Amniotic stem cell (primary cell): ENCODE measurements around the gene SHISA9.
"Not testable (repeated sequence)": the region's sequence is repeated elsewhere in the genome, so short reads cannot be mapped to it uniquely, and the experiment has no call there.

Experiments used
- DNase-seq: peaks from one replicate; lab custom pipeline; 2025; lab: John Stamatoyannopoulos, UW

The SHISA9 gene

DNA sequence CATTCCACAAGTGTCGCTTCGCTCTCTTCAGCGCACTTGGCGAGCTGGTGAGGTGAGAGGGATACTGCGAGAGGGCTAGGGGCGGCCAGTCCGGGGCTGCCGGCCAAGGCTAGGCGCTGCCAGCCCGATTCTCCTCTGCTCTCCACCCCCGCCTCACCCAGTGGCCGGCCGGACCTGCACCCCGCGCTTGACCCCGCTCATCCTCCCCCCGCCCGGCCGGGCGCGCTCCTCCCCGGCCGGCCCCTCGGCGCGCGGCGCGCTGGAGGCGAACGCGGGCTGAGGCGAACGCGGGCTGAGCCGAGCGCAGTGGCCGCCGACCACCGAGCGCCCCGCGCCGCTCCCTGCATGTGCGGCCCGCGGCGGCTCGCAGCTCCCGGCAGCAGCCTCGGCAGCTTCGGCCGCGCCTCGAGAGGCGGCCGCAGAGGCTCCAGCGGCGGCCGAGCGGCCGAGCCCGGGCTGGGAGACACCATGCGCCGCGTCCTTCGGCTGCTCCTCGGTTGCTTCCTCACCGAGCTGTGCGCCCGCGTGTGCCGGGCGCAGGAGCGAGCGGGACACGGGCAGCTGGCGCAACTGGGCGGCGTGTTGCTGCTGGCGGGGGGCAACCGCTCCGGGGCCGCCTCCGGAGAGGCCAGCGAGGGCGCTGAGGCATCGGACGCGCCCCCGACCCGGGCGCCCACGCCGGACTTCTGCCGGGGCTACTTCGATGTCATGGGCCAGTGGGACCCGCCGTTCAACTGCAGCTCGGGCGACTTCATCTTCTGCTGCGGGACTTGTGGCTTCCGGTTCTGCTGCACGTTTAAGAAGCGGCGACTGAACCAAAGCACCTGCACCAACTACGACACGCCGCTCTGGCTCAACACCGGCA is at the start of gene SHISA9:
Gene SHISA9, plus strand, starts transcription at position 2 of the 865 bp plus-strand sequence.
- DNase-seq: no peak

DNA sequence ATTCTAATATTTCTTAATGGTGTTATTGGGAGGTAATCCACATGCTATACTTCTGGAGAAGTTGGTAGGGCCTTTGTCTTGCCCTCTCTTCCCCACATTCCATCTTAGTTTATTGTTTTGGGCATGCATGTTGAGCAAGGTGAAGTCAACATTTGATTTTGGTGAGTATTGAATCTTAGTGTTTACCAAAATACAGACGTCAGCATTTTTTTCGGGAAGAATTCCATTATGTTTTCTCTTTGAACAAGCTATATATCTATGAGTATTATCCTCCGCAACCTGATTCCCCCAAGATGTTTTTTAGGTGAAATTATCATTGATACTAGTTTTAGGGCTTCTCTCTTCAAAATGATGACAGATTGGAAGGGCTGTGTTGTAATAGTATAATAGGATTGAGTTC is 47.4 kb upstream of the SHISA9 start:
- DNase-seq: no peak

DNA sequence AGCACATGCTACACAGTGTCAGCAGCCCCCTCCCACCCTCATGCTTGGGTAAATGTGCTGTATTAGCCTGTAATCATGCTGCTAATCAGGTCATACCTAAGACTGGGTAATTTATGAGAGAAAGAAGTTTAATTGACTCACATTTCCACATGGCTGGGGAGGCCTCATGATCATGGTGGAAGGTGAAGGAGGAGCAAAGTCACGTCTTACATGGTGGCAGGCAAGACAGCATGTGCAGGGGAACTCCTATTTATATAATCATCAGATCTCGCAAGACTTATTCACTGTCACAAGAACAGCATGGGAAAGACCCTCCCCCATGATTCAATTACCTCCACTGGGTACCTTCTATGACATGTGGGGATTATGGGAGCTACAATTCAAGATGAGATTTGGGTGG is 44.0 kb upstream of the SHISA9 start:
- not testable (repeated sequence) for DNase-seq

DNA sequence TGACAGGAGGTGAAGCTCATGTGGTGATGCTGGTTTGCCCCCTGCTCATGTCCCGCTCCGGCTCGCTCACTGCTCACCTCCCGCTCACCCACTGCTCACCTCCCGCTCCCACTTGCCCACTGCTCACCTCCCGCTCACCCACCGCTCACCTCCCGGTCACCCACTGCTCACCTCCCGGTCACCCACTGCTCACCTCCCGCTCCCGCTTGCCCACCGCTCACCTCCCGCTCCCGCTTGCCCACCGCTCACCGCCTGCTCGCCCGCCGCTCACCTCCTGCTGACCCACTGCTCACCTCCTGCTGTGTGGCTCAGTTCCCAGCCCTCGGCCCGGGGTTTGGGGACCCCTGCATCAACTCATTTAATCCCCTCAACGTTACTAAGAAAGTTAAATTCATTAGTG is 39.1 kb upstream of the SHISA9 start:
- no peak for DNase-seq

DNA sequence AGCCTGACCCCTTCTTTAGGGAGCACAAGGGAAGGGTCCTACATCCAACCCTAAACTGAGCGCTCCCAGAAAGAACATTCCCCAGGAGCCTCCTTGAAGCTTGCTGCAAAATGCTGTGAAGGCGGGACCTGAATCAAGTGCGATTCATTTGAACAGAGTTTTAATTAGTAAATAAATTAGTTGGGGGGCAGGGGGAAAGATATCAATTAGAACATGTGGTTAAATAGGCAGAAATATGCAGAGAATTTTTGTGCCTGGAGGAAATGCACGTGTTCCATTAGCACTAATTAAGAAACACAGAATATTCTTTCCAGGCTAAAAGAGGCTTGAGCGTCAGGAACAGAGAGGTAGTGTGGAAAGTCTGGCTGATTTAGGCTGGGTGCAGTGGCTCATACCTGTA is 38.5 kb upstream of the SHISA9 start:
- no peak for DNase-seq

DNA sequence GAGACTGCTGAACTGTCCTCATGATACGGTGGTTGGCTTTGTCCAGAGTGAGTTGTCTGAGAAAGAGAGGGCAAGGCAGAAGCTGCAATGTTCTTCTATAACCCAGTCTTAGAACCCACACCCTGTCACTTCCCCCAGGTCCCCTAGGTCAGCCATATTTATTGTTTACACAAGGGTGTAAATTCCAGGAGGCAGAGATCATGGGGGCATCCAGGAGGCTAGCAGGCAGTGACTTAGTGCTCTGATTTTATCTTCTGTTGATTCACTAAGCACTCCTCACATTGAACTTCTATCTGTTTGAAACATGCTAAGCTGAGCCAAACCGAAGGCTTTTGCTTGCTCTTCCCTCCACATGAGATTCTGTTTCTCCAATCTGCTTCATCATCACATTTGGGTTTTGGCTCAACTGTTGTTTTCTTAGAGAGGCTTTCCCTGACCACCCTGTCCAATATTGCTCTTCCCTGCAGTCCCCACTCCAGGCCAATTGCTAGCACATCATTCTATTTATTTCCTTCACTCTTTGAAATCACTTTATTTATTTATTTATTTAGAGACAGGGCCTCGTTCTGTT is 34.3 kb upstream of the SHISA9 start:
- DNase-seq: no peak

DNA sequence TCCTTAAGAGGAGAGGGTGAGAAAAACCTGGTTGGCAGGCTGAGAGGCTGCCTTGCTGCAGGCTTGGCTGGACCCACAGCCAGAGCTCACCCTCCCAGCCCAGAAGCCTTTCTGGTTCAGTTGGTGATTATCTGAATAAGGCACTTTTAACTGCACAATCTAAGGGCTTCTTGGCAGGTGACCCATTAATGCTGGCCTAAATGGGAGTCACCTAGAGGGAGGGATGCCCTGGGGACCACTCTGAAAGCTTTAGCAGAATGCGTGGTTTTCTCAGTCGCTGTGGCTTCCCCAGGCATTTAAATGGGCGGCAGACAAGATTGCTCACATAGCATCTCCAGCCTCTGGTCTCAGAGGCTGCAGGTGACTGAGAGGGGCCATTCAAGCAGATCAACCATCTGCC is 33.2 kb upstream of the SHISA9 start:
- no peak for DNase-seq

DNA sequence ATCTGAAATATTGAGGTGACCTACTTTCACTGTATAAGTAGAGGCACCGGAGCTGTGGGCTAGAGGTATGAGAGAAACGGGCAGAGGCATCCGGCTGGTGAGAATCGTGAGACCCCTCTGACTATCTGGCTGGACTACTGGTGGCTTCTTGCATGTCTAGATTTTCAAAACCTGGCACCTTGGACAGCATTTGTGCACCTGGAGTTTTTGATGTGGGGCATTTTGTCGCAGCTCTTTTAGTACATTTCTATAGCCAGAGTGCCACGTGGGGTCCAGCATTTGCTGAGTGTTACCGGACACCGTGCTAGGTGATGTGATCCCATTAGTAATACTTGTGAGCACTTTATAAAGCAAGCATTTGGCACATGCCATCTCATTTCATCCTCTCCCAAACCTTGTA is 32.6 kb upstream of the SHISA9 start:
- no peak for DNase-seq

DNA sequence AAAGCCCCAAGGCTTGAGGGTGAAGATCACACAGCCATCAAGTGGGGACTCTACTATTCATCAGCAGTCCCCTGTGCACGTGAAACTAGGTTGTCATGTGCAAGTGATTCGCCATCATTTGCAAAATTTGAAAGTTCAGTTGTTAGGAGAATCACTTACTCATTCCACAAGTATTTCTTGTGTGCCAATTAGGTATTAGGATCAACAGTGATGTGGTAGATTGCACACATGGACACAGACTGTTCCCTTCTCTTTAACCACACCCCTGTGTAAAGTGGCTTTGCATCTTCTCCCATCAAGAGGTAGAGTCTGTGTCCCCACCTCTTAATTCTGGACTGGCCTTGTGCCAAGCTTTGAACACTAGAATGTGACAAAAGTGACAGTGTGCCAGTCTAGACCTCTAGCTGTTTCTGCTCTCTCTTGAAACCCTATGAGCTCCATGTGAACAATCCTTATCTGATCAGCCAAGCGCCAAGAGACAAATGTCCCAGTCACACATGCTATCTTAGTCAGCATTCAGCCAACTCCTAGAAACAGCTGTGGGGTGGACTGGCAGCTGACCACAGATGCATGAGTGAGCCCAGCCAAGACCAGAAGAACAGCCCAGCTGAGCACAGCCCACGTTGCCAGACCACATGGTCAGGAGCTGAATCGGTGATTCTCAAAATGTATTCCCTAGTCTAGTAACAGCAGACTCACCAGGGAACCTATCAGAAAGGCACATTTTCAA is 31.5 kb upstream of the SHISA9 start:
- no peak for DNase-seq

DNA sequence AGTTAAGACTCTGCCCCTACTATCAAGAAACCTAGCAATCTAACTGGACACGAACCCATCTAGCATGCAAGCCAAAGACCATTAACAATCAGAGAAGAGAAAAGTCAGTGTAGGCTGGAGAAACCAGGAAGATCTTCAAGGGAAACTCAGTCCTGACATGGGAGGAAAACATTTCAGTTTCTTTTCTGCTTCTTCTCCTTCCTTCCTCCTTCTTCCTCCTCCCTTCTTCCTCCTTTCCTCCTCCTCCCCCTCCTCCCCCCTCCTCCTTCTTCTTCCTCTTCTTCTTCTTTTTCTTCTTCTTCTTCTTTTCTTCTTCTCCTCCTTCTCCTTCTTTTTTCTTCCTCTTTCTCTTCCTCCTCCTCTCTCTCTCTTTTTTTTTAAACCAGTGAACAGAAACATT is 29.6 kb upstream of the SHISA9 start:
- no peak for DNase-seq

DNA sequence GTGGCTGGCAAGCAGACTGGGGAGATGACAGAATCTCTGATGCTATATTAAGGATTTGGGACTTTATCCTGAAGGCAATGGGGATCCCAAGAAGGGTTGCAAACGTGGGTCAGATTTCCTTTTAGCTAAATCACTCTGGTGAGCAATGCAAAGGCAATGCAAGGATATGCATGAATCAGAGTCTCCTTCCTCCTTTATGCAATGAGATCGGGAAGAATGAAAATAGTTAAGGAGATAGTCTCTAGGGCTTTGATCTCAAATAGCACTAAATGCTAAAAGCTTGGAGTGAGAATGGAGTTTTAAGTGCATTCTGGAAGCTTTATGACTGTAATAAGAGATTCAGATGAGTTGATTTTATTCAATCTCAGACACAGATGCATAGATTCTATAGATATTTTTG is 27.2 kb upstream of the SHISA9 start:
- DNase-seq: peak; percentile 56

DNA sequence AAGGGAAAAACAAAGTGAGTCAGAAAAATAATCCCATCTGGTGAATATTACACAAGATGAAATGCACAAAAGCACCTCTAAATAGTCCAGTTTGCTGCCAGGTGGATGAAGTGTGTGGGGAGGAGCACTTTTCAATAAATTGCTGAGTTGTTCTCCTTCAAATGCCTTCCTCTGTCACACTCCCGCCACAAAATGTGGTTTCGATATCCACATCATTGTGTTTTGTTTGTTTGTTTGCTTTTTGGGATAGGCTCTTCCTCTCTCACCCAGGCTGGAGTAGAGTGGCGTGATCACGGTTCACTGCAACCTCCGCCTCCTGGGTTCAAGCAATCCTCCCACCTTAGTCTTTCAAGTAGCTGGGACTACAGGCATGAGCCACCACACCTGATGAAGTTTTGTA is 24.6 kb upstream of the SHISA9 start:
- DNase-seq: no peak

DNA sequence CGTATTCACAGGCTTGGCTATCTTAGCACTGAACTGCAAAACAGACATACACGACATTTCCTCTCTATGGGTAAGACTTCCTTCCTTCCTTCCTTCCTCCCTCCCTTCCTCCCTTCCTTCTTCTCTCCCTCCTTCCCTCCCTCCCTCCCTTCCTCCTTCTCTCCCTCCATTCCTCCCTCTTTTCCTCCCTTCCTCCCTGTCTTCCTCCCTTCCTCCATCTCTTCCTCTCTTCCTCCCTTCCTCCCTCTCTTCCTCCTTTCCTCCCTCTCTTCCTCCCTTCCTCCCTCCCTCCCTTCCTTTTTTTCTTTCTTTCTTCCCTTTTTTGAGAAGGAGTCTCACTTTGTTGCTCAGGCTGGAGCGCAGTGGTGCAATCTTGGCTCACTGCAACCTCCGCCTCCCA is 22.4 kb upstream of the SHISA9 start:
- DNase-seq: no peak

DNA sequence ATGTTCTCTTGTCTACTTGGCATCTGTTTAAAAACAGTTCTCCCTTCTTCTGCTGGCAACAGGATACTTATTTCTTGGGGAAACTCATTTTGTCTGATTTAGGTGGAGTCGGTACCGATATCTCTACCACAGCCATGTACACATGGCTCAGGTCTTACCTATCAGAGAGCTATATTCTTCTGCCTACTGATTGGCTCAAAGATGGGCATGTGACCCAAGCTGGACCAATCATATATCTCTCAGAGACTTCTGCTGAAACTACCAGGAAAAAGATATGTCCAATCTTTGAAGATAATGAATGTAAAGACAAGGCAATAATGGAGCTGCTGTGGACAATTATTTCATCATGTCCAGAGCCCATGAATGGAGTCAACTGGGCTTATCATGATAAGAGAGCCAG is 21.6 kb upstream of the SHISA9 start:
- no peak for DNase-seq

DNA sequence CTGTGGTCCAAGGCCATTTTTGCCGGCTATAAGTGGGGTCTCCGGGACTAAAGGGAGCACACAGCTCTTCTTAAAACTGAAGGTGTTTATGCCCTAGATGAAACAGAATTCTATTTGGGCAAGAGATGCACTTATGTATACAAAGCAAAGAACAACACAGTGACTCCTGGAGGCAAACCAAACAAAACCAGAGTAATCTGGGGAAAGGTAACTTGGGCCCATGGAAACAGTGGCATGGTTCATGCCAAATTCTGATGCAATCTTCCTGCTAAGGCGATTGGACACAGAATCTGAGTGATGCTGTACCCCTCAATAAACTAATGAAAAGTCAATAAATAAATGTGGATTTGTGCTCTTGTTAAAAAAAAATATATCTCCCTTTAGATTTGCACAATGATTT is 20.2 kb upstream of the SHISA9 start:
- DNase-seq: no peak

DNA sequence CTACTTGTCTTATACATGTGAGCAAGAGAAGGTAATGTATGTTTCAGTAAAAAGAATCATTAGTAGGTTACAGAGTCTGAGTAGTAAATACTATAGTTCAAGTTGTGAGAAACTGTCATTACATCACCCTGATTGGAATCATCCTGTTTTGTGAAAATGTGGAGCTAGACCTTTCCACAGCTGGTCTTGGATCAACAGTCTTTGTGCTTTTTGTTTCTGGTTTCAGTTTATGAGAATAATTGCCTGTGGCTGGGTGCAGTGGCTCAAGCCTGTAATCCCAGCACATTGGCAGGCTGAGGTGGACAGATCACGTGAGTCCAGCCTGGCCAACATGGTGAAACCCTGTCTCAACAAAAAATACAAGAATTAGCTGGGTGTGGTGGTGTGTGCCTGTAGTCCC is 19.7 kb upstream of the SHISA9 start:
- DNase-seq: no peak

DNA sequence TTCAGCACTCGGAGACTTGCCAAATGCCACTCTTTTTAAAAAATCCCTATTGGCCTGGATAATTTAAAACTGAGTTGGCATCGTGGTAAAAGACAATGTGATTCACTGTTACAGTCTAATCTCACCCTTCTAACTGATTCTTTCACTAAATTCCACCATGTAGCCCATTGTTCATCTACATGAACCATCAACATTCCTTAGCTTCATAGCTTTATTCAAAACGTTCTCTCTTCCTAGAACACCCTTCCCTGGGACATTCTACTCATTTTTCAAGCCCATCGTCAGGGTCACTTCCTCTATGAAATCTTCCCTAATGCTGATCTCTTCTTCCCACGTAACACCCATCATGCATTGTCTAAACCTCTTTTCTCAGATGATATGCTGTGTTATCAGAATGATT is 15.7 kb upstream of the SHISA9 start:
- no peak for DNase-seq

DNA sequence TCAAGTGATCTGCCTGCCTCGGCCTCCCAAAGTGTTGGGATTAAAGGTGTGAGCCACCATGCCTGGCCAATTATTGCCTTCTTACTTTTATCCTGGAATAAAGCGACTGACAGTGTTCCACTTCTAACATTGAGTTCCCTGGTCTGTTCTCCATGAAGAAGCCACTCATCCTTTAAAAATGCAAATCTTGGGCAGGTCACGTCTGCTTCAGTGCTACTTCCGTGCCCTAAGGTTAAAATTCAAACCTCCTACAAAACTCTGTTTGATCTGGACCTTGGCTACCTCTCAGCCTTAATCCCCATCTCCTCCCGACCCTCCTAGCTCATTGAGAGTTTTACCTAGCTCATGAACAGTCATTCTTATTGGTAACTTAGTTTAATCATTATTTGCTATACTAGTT is 9.6 kb upstream of the SHISA9 start:
- no peak for DNase-seq

DNA sequence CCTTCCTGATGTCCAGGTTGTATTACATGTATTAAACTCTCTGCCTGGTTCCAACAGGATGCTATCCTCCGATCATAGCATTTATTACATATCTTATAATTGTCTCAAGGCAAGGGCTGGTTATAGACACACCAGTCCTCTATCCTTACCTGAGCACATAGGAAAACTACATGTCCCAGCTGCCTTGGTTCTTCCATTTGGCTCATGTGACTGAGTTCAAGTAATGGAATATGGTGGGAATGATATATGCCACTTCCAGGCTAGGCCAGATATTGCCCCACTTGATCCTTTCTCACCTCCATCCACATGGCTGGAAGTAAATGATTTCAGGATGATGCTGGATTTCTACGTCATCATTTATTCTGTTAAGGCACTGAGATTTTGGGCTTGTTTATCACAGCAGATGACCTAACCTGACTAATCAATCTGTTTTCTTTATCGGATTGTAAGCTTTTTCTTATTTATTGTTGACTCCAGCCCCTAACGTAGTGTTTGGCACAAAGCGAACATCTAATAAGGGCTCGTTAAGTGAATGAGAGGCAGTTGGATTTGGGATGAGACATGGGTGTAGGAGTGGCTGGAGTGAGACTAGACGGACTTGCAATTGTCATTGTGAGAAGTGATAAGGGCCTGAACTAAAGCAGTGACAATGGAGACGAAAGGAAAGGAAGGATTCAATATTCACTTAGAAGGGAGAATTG is 8.2 kb upstream of the SHISA9 start:
- DNase-seq: no peak

DNA sequence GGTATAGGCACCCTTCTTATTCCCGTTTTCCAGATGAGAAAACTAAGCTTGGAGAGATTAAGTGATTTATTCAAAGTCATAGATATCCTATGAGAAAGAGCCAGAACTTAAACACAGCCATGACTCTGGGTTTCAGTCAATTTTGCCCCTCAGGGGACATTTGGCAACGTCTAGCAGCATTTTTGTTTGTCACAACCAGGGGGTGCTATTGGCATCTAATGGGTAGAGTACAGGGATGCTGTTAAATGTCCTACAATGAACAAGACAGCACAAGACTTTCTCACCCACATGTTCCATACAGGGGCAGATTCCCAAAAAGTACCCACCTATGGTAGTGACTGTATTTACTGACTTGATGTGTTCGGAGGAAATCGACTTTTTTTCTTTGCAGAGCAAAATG is 4.8 kb upstream of the SHISA9 start:
- no peak for DNase-seq

DNA sequence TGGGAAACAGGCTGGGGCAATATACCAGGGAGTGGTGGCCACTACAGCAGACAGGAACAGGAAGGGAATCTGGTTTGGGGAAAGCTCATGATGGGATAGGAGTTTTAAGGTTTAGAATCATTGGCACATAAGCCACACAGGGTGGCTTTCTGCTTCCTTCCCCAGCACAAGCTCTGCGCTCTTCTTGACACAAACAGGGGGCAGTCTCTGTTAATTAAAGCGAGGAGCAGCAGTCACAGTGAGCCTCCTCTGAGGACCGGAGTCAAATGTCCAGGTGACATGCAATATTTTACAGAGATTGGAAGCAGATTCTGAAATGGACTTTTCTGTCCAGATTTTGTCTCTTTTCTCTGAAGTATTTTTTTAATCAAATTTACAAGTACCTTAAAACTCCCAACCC is 2.8 kb upstream of the SHISA9 start:
- no peak for DNase-seq

DNA sequence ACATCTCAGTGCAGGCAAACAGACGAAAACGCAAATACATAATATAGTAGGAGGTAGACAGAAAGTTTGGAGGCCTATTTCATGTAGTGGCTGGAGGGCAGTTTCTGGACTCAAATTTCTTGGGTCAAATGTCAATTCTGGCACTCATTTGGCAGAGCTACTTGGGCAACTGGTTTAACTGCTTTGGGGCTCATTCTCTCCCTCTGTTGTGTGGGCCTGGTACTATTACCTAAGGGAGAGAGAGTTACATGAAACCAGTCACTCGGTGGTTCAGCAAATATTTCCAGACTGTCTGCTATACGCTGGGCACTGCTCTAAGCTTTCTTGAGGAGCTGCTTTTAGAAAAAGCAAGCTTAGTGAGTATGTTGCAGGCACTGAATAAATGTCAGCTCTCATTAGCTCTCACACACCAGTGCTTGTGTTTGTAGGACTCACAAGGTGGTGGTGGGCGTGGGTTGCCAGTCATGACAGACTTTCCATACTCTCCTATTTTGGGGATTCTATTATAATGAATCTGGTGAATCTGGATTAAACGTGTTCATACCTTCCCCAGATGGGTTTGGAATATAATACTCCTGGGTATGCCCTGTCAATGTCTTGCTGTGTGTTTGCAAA is 1.8 kb upstream of the SHISA9 start:
- DNase-seq: no peak
